ENCODE data around the gene PKD1L1.

PKD1L1 gene

DNA sequence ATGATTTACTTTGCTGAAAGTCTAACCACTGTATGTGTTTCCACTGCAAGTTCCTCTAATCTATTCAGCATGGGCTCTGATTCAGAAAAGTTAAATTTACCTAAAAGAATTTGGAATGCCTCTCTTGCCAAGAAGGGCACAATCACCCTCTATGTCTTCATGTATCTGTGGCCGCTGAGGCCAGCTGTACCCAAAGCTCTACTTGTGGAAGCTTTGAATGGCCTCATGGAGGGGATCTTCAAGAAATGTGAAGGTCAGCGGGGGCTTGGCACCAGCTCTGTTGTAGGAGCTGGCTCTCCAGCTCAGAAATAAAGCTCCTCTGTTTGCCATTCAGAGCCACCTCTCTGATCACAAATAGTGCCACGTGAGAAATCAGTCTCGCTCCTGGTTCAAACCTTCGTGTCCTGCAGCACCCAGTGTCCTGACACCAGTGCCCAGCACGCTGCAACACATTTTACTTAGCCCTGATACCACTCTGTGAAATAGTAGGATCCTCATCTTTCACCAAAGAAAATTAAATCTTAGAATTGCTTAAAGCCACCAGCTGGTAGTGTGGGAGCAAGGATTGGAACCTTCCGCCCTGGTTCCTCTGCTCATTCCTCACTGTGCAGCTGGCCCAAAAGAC, 61.1 kb downstream of the PKD1L1 start:
- no peak for DNase-seq (ENCODE audit: low read depth)
- no peak overlapping the region for H3K4me3 ChIP-seq (ENCODE audit: low read depth, low read length)

DNA sequence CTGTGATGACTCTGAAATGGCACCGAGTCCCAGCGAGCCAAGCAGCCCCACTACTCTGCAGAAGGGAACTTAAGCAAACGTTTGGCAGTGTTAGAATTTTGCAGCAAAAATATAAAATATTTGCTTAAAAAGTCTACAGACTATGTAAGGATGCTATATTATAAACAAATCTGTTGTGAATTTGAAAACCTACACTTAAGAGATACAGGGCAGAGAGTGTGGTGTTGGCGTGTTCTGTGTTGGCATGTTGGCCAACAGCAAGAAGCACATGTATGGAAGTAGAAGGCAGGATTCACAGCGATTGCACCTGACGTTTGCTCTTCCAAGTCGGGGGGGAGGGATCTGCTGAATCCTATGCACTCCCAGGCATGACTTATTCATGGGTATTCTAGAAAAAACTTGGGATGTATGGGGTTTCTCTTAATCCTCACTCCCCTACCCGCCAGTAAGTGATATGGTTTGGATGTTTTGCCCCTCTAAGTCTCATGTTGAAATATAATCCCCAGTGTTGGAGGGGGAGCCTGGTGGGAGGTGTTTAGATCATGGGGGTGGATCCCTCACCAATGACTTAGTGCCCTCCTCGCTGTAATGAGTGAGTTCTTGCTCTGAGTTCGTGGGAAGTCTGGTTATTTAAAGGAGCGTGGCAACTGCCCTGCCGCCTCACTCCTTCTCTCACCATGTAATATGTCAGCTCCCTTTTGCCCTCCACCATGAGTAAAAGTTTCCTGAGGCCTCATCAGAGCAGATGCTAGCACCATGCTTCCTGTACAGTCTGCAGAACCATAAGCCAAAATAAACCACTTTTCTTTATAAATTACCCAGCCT, 62.1 kb downstream of the PKD1L1 start:
- no peak for DNase-seq (ENCODE audit: low read depth)
- no peak overlapping the region for H3K4me3 ChIP-seq (ENCODE audit: low read depth, low read length)

DNA sequence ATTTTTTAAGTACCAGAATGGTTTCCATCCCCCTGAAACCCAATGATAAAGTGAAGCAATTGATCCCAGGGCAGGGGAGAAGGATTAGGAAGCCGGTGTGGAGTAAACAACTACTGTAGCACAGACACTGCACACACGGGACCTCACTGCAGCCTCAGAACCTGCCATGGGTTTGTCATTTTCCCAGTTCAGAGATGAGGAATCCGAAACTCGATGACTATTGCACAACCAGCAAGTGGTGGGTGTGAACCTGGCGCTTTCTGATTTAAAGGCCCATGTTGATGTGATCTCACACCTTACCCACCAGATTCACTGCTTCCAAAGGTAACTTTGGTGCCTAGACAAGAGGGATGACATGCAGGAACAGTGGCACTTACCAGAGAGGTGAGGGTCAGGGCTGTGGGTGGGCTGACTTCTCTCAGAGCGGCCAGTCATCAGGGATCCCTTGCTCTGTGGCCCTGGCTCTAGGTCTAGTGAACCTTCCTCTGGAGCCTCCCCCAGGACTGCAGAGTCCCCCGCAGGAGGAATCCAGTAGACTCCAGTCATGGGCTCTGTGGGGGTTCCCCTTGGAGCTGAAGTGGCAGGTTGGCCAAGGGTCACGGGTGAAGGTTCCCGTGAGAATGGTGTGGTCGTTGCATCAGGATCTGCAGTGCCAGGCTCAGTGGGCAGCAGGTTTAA, 62.8 kb downstream of the PKD1L1 start:
- H3K4me3 ChIP-seq (ENCODE audit: low read depth, low read length), result no peak overlapping the region
- DNase-seq (ENCODE audit: low read depth), result no peak

GRCh38 chr7:47884675-47885074, 63.6 kb downstream of the PKD1L1 start:
- H3K4me3 ChIP-seq (ENCODE audit: low read depth, low read length), result no peak overlapping the region
- DNase-seq (ENCODE audit: low read depth), result no peak

GRCh38 chr7:47882635-47883034, 65.6 kb downstream of the PKD1L1 start:
- no peak overlapping the region for H3K4me3 ChIP-seq (ENCODE audit: low read depth, low read length)
- DNase-seq (ENCODE audit: low read depth), result no peak

DNA sequence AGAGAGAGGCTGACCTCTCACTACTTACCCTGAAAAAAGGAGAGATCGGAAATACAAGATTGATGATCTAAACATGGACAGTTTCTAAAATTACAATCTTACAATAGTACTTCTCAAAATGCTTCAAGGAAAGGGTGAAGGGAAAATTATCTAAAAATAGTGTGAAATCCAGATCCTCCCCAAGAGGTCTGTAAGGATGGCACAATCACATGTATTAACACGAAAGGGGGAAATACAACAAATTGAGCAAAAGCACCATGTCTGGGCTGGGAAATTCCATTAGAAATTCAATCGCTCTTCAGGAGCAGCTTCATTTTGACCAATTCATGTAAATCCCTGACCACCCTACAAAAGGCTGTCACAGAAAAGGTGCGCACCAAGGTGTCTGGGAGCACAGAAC, 67.0 kb downstream of the PKD1L1 start:
- DNase-seq (ENCODE audit: low read depth), result no peak
- no peak overlapping the region for H3K4me3 ChIP-seq (ENCODE audit: low read depth, low read length)

GRCh38 chr7:47878662-47879061, 69.6 kb downstream of the PKD1L1 start:
- DNase-seq (ENCODE audit: low read depth), result no peak
- H3K4me3 ChIP-seq (ENCODE audit: low read depth, low read length), result no peak overlapping the region

- no peak overlapping the region for H3K4me3 ChIP-seq (ENCODE audit: low read depth, low read length)
- no peak for DNase-seq (ENCODE audit: low read depth)
Measured at GRCh38 chr7:47877336-47877735, 70.9 kb downstream of the PKD1L1 start.

DNA sequence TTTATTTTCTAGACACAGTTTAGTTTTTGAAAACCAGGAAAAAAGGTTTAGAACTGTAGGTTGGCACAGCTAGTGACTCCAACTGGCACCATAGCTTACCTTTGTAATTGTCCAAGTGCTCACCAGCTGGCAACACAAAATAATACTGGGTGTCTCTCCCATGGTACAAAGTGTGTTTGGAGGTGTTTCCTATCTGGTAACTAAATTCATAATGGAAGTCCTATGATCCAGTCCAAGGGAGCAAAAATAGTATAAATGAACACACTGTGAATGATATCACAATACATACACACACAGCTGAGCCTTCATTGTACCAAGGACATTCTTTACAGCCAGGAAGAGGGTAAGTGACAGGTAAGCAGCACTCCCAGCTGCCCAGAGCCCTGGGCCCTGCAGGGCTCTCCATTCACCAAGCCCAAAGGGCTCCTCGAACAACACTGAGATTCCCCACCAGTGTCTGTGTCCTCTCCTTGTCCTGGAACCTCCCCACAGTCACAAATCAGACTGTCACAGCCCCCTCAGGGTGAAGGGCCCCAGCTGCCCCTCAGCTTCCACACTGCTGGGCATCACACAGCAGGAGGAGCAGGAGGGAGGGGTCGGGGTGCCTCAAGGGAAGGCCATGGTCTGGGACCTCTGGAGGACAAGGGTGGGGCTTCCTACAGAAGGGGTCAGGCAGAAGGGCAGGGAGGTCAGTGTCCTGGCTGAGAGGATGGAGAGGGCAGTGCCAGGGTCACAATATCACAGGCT, 72.1 kb downstream of the PKD1L1 start:
- no peak overlapping the region for H3K4me3 ChIP-seq (ENCODE audit: low read depth, low read length)
- no peak for DNase-seq (ENCODE audit: low read depth)

DNA sequence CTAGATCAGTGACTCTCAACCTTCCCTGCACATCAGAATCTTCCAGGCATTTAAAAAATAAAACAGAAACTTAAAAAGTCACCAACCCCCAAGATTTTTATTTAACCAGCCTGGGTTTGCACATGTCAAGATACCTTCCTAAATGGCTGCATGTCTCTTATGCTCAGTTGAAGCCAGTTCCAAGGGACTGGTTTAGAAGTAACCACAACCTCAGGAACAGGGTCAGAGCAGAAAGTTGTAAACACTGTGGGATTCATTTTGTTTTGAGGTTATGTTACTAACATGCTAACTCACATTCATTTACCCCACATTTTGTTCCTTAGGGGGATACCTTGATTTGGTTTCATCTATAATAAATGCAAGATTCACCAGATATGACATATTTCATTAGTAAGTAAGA, 72.9 kb downstream of the PKD1L1 start:
- no peak overlapping the region for H3K4me3 ChIP-seq (ENCODE audit: low read depth, low read length)
- DNase-seq (ENCODE audit: low read depth), result no peak

DNA sequence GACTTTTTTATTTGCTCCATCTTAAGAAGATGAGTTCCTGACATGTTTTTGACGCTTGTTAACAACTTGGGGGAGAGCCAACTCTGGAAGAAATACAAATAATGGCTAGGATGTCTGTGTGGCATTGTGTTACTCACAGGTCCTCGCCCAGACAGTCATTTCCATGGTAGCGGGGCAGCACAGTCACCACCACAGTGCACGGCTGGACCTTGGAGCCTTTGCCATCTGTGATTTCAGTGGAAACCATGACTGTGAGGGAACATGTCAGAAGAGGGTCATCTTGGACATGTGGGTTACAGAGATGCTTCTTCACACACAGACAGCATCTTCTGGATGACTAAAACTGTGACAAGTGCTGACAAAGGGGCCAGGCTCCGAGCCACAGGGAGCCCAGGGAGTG, 74.5 kb downstream of the PKD1L1 start:
- H3K4me3 ChIP-seq (ENCODE audit: low read depth, low read length), result no peak overlapping the region
- DNase-seq (ENCODE audit: low read depth), result no peak

- no peak for DNase-seq (ENCODE audit: low read depth)
- H3K4me3 ChIP-seq (ENCODE audit: low read depth, low read length), result no peak overlapping the region
Measured at GRCh38 chr7:47867286-47867685, 81.0 kb downstream of the PKD1L1 start.

DNA sequence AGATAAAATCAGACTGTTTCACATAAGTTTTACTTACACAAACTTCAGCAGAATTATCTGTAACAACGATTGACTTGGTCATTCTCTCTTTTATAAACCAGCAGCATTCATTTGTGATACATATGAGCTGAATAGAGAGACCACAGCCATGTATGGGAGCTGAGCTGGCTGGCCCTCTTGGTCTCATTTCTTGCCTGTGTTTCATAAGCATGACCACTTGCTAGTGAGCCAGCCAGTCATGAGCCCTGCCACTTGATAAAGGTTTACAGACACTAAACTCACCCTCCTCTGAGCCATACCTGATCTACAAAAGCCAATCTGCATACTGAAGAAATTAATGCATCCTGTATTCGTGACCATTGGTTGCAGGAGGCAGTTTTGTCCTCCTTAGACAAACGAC, 82.1 kb downstream of the PKD1L1 start:
- no peak for DNase-seq (ENCODE audit: low read depth)

GRCh38 chr7:47852330-47853245, 95.7 kb downstream of the PKD1L1 start:
- no peak overlapping the region for H3K4me3 ChIP-seq (ENCODE audit: low read depth, low read length)
- DNase-seq (ENCODE audit: low read depth), result no peak

More for the DNA sequence above, 82.1 kb downstream of the PKD1L1 start:
- H3K4me3 ChIP-seq (ENCODE audit: low read depth, low read length), result no peak overlapping the region

DNA sequence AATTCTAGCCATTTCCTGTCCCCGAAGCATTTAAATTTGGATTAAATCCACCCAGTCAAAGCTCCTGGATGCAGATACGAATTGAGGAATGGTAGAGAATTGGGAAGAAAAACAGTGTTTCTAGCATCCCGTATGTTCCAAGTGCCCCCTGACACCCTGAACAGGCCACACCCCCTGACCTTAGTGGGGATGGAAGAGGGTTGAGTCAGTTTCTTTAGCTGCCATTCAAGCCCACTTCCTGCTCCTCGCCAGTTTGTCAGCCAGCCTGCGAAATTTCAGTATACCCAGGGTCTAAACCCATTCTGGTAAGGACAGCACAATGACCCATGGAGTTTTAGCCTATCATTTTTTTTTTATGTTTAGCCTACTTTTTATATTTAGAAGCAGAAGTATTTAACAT, 101.1 kb downstream of the PKD1L1 start:
- no peak overlapping the region for H3K4me3 ChIP-seq (ENCODE audit: low read depth, low read length)
- no peak for DNase-seq (ENCODE audit: low read depth)

- DNase-seq (ENCODE audit: low read depth), result no peak
- no peak overlapping the region for H3K4me3 ChIP-seq (ENCODE audit: low read depth, low read length)
Measured at GRCh38 chr7:47846138-47846836, 102.0 kb downstream of the PKD1L1 start.

DNA sequence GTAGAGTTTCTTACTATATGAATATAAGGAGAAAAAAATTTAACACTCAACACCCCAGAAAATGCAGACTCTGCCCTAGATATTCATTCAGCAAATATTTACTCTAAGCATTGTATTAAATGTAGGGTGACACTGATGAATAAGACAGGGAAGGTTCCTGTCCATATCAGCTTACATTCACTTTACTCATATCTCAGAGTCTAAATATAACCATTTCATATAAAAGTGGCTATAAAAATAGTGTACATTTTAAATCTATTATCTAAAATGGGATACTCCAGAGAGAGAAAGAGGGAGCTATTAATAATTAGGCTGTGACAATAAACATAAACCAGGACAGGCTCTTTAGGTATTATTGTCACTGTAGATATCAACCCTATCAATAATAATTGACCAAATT, 104.0 kb downstream of the PKD1L1 start:
- no peak overlapping the region for H3K4me3 ChIP-seq (ENCODE audit: low read depth, low read length)
- DNase-seq (ENCODE audit: low read depth), result no peak

DNA sequence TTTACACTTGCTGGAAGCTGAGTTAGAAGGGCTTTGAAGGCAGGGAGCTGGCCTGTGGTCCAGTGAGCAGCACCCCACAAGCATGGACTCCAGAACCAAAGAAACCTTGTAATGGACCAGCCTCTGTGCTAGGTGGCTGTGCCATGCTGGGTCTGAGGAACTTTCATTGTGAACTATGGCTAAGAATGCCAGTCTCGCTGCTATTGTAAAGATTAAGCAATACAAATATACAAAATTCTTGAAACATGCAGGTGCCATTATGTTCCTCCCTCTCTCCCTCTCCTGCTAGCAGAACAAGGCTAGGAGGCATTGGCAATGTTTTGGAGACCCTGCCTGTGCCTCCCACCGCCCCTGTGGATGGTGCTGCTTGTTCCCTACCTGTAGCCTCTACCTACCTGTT, 105.0 kb downstream of the PKD1L1 start:
- no peak for DNase-seq (ENCODE audit: low read depth)
- no peak overlapping the region for H3K4me3 ChIP-seq (ENCODE audit: low read depth, low read length)

All from skeletal muscle cell (primary cell).